H1 (cell line): ENCODE results near the gene R3HDM4. TPM values are rescaled to one million over a fixed set of nuclear protein-coding genes. Genes with fewer than 3 reads are reported as not detected.

Source experiments
- CTCF ChIA-PET: fragments of 300-600 bp; sonication (Branson Sonifier 250); formaldehyde crosslinking; loops from one replicate; lab custom pipeline; 2021; ENCODE audit not compliant: partially characterized antibody; lab: Charles Lee
- POLR2A ChIA-PET: fragments of 300-600 bp; sonication (Branson Sonifier 250); formaldehyde crosslinking; loops from one replicate; lab custom pipeline; 2021; ENCODE audit warnings: inconsistent platforms; ENCODE audit not compliant: partially characterized antibody; lab: Charles Lee
- DNase-seq, 2 experiments: peaks; one replicate each; pipeline versions ENCODE4 v3.0.0 to v3.0.0-alpha.2; 2010 to 2022; ENCODE audit warnings: low spot score in 2 of 2, low read depth in 1 of 2, mixed read lengths in 1 of 2
- FAIRE-seq: peaks from 2 replicates; lab custom pipeline; 2011; peaks lifted over from hg19 to GRCh38; lab: Jason Lieb, UNC
- H2AFZ ChIP-seq: 2 replicates; pipeline ENCODE4 v1.8.1; 2012; ENCODE audit warnings: low read length, inconsistent platforms
- H2AK5ac ChIP-seq: 2 replicates; pipeline ENCODE4 v1.6.1; 2013; ENCODE audit warnings: low read depth, low read length
- H2BK120ac ChIP-seq: replicated peaks from 2 replicates; pipeline ENCODE3; 2013; ENCODE audit warnings: low read depth, low read length, inconsistent platforms
- H2BK12ac ChIP-seq: 2 replicates; pipeline ENCODE4 v1.6.1; 2013; ENCODE audit warnings: low read depth, low read length
- H2BK15ac ChIP-seq: 2 replicates; pipeline ENCODE4 v1.6.1; 2013; ENCODE audit warnings: low read length
- H2BK20ac ChIP-seq: 2 replicates; pipeline ENCODE4 v1.6.1; 2013; ENCODE audit warnings: low read length
- H2BK5ac ChIP-seq: 2 replicates; pipeline ENCODE4 v1.6.1; 2013; ENCODE audit warnings: low read depth, low read length
- H3K14ac ChIP-seq: 2 replicates; pipeline ENCODE4 v1.6.1; 2013; ENCODE audit warnings: inconsistent platforms; ENCODE audit not compliant: insufficient read length
- H3K18ac ChIP-seq: 2 replicates; pipeline ENCODE4 v1.6.1; 2013; ENCODE audit warnings: low read length; ENCODE audit errors: extremely low read depth
- H3K23ac ChIP-seq: 2 replicates; pipeline ENCODE4 v1.6.1; 2013; ENCODE audit warnings: inconsistent platforms; ENCODE audit not compliant: insufficient read length
- H3K23me2 ChIP-seq: 2 replicates; pipeline ENCODE4 v1.6.1; 2013; ENCODE audit warnings: low read depth, low read length
- H3K27ac ChIP-seq: 2 replicates; pipeline ENCODE4 v1.6.1; 2011; ENCODE audit warnings: low read depth, low read length, inconsistent platforms
- H3K27me3 ChIP-seq, 4 experiments: replicated peaks in 1 of 4; 1 replicate in 1 of 4; 2 replicates in 3 of 4; pipeline versions ENCODE4 v1.6.1 to v1.8.1; 2011 to 2013; ENCODE audit warnings: low read length in 3 of 4, mild to moderate bottlenecking in 3 of 4, inconsistent platforms in 2 of 4, mixed read lengths in 2 of 4, moderate library complexity in 1 of 4; ENCODE audit not compliant: control insufficient read depth in 3 of 4, insufficient read depth in 3 of 4; ENCODE audit errors: extremely low read depth in 1 of 4
- H3K36me3 ChIP-seq, 4 experiments: 2 replicates each; pipeline versions ENCODE4 v1.6.1 to v1.8.1; 2011 to 2013; ENCODE audit warnings: mild to moderate bottlenecking in 4 of 4, low read length in 3 of 4, moderate library complexity in 2 of 4, control low read depth in 1 of 4, inconsistent platforms in 1 of 4; ENCODE audit not compliant: insufficient read depth in 4 of 4, control insufficient read depth in 2 of 4
- H3K4ac ChIP-seq: replicated peaks from 2 replicates; pipeline ENCODE3; 2013; ENCODE audit warnings: low read length, low read depth, mixed read lengths, inconsistent platforms; ENCODE audit not compliant: insufficient read length
- H3K4me1 ChIP-seq, 4 experiments: replicated peaks in 1 of 4; 1 replicate in 1 of 4; 2 replicates in 3 of 4; pipeline versions ENCODE4 v1.6.1 to v1.8.1; 2011 to 2013; ENCODE audit warnings: low read length in 3 of 4, inconsistent platforms in 2 of 4, mixed read lengths in 1 of 4; ENCODE audit not compliant: insufficient read depth in 4 of 4, control insufficient read depth in 3 of 4
- H3K4me2 ChIP-seq, 2 experiments: 2 replicates each; pipeline versions ENCODE4 v1.6.1 to v1.8.1; 2011 to 2013; ENCODE audit warnings: low read depth in 2 of 2, low read length in 2 of 2, control low read depth in 1 of 2, inconsistent platforms in 1 of 2, mild to moderate bottlenecking in 1 of 2; ENCODE audit not compliant: insufficient read depth in 1 of 2
- H3K4me3 ChIP-seq, 4 experiments: fragments of 200-600, 300-600 bp in 1 of 4; sonication (generic), shearing (Covaris generic), sonication (Bioruptor Twin) in 1 of 4; 2 replicates each; pipeline versions ENCODE4 v1.5.1 to v1.8.1; 2011 to 2016; ENCODE audit warnings: low read length in 4 of 4, low read depth in 3 of 4, control low read depth in 2 of 4, inconsistent platforms in 2 of 4, mild to moderate bottlenecking in 2 of 4, mixed read lengths in 1 of 4, moderate library complexity in 1 of 4; ENCODE audit not compliant: insufficient read depth in 2 of 4; ENCODE audit errors: extremely low read depth in 1 of 4
- H3K56ac ChIP-seq: replicated peaks from 2 replicates; pipeline ENCODE3; 2013; ENCODE audit warnings: low read depth, mild to moderate bottlenecking, mixed read lengths, low read length, inconsistent platforms; ENCODE audit not compliant: insufficient read length
- H3K79me1 ChIP-seq: 2 replicates; pipeline ENCODE4 v1.6.1; 2013; ENCODE audit warnings: low read depth, low read length, control low read depth
- H3K79me2 ChIP-seq, 2 experiments: 2 replicates each; pipeline versions ENCODE4 v1.6.1 to v1.8.1; 2012 to 2013; ENCODE audit warnings: low read length in 2 of 2, mild to moderate bottlenecking in 2 of 2, inconsistent platforms in 1 of 2; ENCODE audit not compliant: insufficient read depth in 2 of 2, control insufficient read depth in 1 of 2
- H3K9ac ChIP-seq, 4 experiments: replicated peaks in 1 of 4; 1 replicate in 1 of 4; 2 replicates in 3 of 4; pipeline versions ENCODE4 v1.6.1 to v1.8.1; 2011 to 2013; ENCODE audit warnings: low read depth in 3 of 4, low read length in 3 of 4, control low read depth in 2 of 4, mild to moderate bottlenecking in 2 of 4, moderate library complexity in 2 of 4, inconsistent platforms in 1 of 4; ENCODE audit errors: extremely low read depth in 1 of 4
- H3K9me3 ChIP-seq, 2 experiments: 2 replicates each; pipeline versions ENCODE4 v1.6.1 to v1.8.1; 2012 to 2013; ENCODE audit warnings: mild to moderate bottlenecking in 2 of 2, moderate library complexity in 2 of 2, control low read depth in 1 of 2, inconsistent platforms in 1 of 2, low read depth in 1 of 2, low read length in 1 of 2, mixed read lengths in 1 of 2; ENCODE audit not compliant: insufficient read depth in 2 of 2
- H4K20me1 ChIP-seq, 2 experiments: replicated peaks in 1 of 2; 2 replicates each; pipeline versions ENCODE3 to v1.8.1; 2011 to 2013; ENCODE audit warnings: inconsistent platforms in 2 of 2, low read length in 2 of 2, mild to moderate bottlenecking in 1 of 2; ENCODE audit not compliant: insufficient read depth in 2 of 2, control insufficient read depth in 1 of 2
- H4K5ac ChIP-seq: 2 replicates; pipeline ENCODE4 v1.6.1; 2013; ENCODE audit warnings: low read length, low read depth, mixed read lengths, inconsistent platforms; ENCODE audit not compliant: insufficient read length
- H4K8ac ChIP-seq: 2 replicates; pipeline ENCODE4 v1.8.0; 2013; ENCODE audit warnings: mild to moderate bottlenecking, moderate library complexity, low read length, inconsistent platforms; ENCODE audit not compliant: insufficient read depth; ENCODE audit errors: extremely low read depth
- H4K91ac ChIP-seq: replicated peaks from 2 replicates; pipeline ENCODE3; 2013; ENCODE audit warnings: low read length, mixed read lengths, inconsistent platforms; ENCODE audit not compliant: insufficient read length
- CBX8 ChIP-seq: fragments of 300-800, 300-1000 bp; sonication (generic); IDR thresholded peaks from 2 replicates; pipeline ENCODE4 v1.7.1; 2016; ENCODE audit warnings: low read depth, low read length, borderline replicate concordance
- EP300 ChIP-seq, 2 experiments: IDR thresholded peaks; 1 replicate in 1 of 2; 2 replicates in 1 of 2; pipeline ENCODE4 v1.6.1; 2011 to 2012; ENCODE audit warnings: low read depth in 2 of 2, low read length in 2 of 2, mild to moderate bottlenecking in 2 of 2, borderline replicate concordance in 1 of 2, inconsistent platforms in 1 of 2, moderate library complexity in 1 of 2
- FOSL1 ChIP-seq: IDR thresholded peaks from 2 replicates; pipeline ENCODE4 v1.6.1; 2011; ENCODE audit warnings: mild to moderate bottlenecking, low read depth, low read length, moderate library complexity; ENCODE audit not compliant: insufficient read depth
- GTF2F1 ChIP-seq: IDR thresholded peaks from 2 replicates; pipeline ENCODE4 v1.6.1; 2012; ENCODE audit warnings: low read depth, low read length, improper control_type of control experiment, borderline replicate concordance
- MAFK ChIP-seq: IDR thresholded peaks from 2 replicates; pipeline ENCODE4 v1.6.1; 2012; ENCODE audit warnings: low read depth, mild to moderate bottlenecking, improper control_type of control experiment, low read length
- PHF8 ChIP-seq: fragments of 200-600 bp; sonication (generic); conservative IDR thresholded peaks from 2 replicates; pipeline ENCODE4 v1.7.1; 2012; ENCODE audit warnings: low read depth, mild to moderate bottlenecking, inconsistent platforms, low read length, moderate library complexity
- RAD21 ChIP-seq, 2 experiments: IDR thresholded peaks in 1 of 2; conservative IDR thresholded peaks in 1 of 2; 2 replicates each; pipeline ENCODE4 v1.6.1; 2011; ENCODE audit warnings: low read depth in 2 of 2, low read length in 2 of 2, improper control_type of control experiment in 1 of 2, inconsistent platforms in 1 of 2, mild to moderate bottlenecking in 1 of 2, moderate library complexity in 1 of 2
- SP4 ChIP-seq: IDR thresholded peaks from 2 replicates; pipeline ENCODE4 v1.6.1; 2012; ENCODE audit warnings: low read length, inconsistent platforms
- SRF ChIP-seq: IDR thresholded peaks from 2 replicates; pipeline ENCODE4 v1.6.1; 2011; ENCODE audit warnings: mild to moderate bottlenecking, low read depth, low read length, moderate library complexity
- WGBS, 2 experiments: shearing (Covaris generic) in 1 of 2; methylation state at CpG; one replicate each; pipeline versions ENCODE4 v1.1.6 to v1.1.7; 2013 to 2015; ENCODE audit warnings: low lambda C conversion rate in 2 of 2, mixed read lengths in 2 of 2, inconsistent platforms in 1 of 2, low coverage in 1 of 2, missing lambda C conversion rate in 1 of 2; ENCODE audit not compliant: insufficient replicate concordance in 2 of 2, insufficient coverage in 1 of 2, insufficient read length in 1 of 2; ENCODE audit errors: extremely low coverage in 1 of 2, missing lambda C conversion rate in 1 of 2; 5-methylcytosine and 5-hydroxymethylcytosine counted together
- polyA plus RNA-seq, 7 experiments: library from polyadenylated mRNA; depleted of rRNA in 3 of 7; stranded (reverse) in 5 of 7; unstranded in 2 of 7; fragments of >200 nt in 5 of 7; fragments of 200-250 nt in 2 of 7; gene quantifications; 1 replicate in 5 of 7; 2 replicates in 1 of 7; 4 replicates in 1 of 7; pipeline versions ENCODE4 v1.2.1 to v1.2.3, GENCODE V29; 2011 to 2013; ENCODE audit warnings: missing spikeins in 2 of 7, mixed read lengths in 2 of 7
- total RNA-seq: library from RNA; stranded (reverse); fragmentation: NEBNext Ultra II Directional; extraction: Animal tissue kit (Norgen Biotek cat#: 25700); gene quantifications from 2 replicates; pipeline ENCODE4 v1.2.1, GENCODE V29; 2021

The R3HDM4 gene
- total and polyA plus RNA-seq, 2 of the 8 experiments (the other 6 are each of a cell fraction or from before 2014, with no cell fraction given): 76.8 to 102 TPM

GRCh38 chr19:867301-867793 lies 45.7 kb downstream of the R3HDM4 start:
- Histone ChIP-seq H3K23me2 (peaks cover 5% of the 10 kb centered on the region; the same call in 1 of the 2 replicates), H3K4me2 (peak overlapping the region in 1 of 2 experiments; percentile 35; a peak in 2 of 4 replicates), H3K79me2 (no peaks in the 10 kb centered on the region), H2AK5ac (no peak overlapping the region), H3K56ac (no peak overlapping the region), H3K14ac (no peak overlapping the region), H2BK20ac (no peak overlapping the region), H4K5ac (no peak overlapping the region), H3K4ac (peak overlapping the region; percentile 78), H4K20me1 (peaks cover 4 to 8% of the 10 kb centered on the region in 2 experiments), H3K27me3 (peaks cover 0 to 5% (median 0%) of the 10 kb centered on the region in 4 experiments; a peak in 2 of 7 replicates), H3K18ac (peak overlapping the region; percentile 71), H4K8ac (peak overlapping the region; percentile 71; the same call in 1 of the 2 replicates), H2BK120ac (no peak overlapping the region), H2BK5ac (no peak overlapping the region), H3K9ac (peak overlapping the region in 1 of 4 experiments; percentile 38; a peak in 2 of 7 replicates), H3K36me3 (peaks cover 0 to 12% (median 0%) of the 10 kb centered on the region in 4 experiments; a peak in 2 of 8 replicates), H3K9me3 (peaks cover 0 to 3% of the 10 kb centered on the region in 2 experiments; a peak in 1 of 4 replicates), H2AFZ (no peak overlapping the region), H3K79me1 (no peaks in the 10 kb centered on the region; the same call in 1 of the 2 replicates), H3K23ac (no peak overlapping the region), H3K4me3 (no peak overlapping the region), H2BK12ac (peak overlapping the region; percentile 87; the same call in 1 of the 2 replicates), H4K91ac (no peak overlapping the region), H3K4me1 (peaks cover 3 to 18% (median 7%) of the 10 kb centered on the region in 4 experiments), H2BK15ac (no peak overlapping the region), H3K27ac (no peak overlapping the region)
- POLR2A ChIA-PET: interaction anchor here (0.6 to 1.3 kb wide), 5 partner anchors 33 to 69 kb away, joined by 3 to 5 read pairs (median 3); no protein-coding TSS in a partner anchor
- no peak for DNase-seq
- CTCF ChIA-PET: interaction anchor here (0.6 to 2.6 kb wide), 15 partner anchors 8 to 371 kb away, joined by 3 to 9 read pairs (median 4); partner anchors contain the start of gene MISP
- no peak for FAIRE-seq
- 73% methylated on average over 10 of the region's 16 CpGs; no CpG with 5 or more reads in 1 of the 2 experiments for WGBS, 2 experiments
- TF ChIP-seq EP300 (IDR thresholded peaks at IDR 0.05; ENCODE audit: borderline replicate concordance in 1 of 2, low read depth in 2 of 2, low read length in 2 of 2): no peak
- no peak for TF ChIP-seq FOSL1
- TF ChIP-seq PHF8: no peak
- no peak for TF ChIP-seq CBX8
- no peak for TF ChIP-seq RAD21 (IDR thresholded peaks at IDR 0.05 in 1 of 2, conservative IDR thresholded peaks at IDR 0.05 in 1 of 2; ENCODE audit: low read depth in 2 of 2, low read length in 2 of 2)
- no peak for TF ChIP-seq SRF
- TF ChIP-seq MAFK: no peak
- TF ChIP-seq GTF2F1: no peak
- TF ChIP-seq SP4: no peak
